B cell (primary cell): ENCODE data around the gene NOP9. TPM values are rescaled to one million over a fixed set of nuclear protein-coding genes. Genes with fewer than 3 reads are reported as not detected.
"Not testable (repeated sequence)": the region's sequence is repeated elsewhere in the genome, so short reads cannot be mapped to it uniquely, and the experiment has no call there.

Experiments
- ATAC-seq: fragments of 200-7000 bp; cut with Tn5 transposase; one replicate; pipeline ENCODE4 v1.10.0; 2021; ENCODE audit warnings: low read depth, mild to moderate bottlenecking, moderate number of reproducible peaks, moderate library complexity
- CTCF ChIA-PET: fragments of 350-600 bp; sonication (Branson Sonifier 250); formaldehyde crosslinking; loops from one replicate; lab custom pipeline; 2021; ENCODE audit warnings: antibody characterized with exemption, inconsistent platforms; lab: Charles Lee
- POLR2A ChIA-PET: fragments of 350-600 bp; sonication (Branson Sonifier 250); formaldehyde crosslinking; loops from one replicate; lab custom pipeline; 2021; ENCODE audit warnings: antibody characterized with exemption; lab: Charles Lee
- DNase-seq: peaks from one replicate; pipeline ENCODE4 v3.0.0; 2013
- H2AFZ ChIP-seq: 2 replicates; pipeline ENCODE4 v1.6.1; 2012; ENCODE audit warnings: mild to moderate bottlenecking, low read depth, low read length; ENCODE audit not compliant: insufficient read depth, poor library complexity, severe bottlenecking
- H3K27ac ChIP-seq, 2 donors: 1 replicate in 1 of 2; 2 replicates in 1 of 2; pipeline ENCODE4 v1.5.1; 2012 to 2013; ENCODE audit warnings: low read length in 2 of 2, mild to moderate bottlenecking in 2 of 2, moderate library complexity in 1 of 2
- H3K27me3 ChIP-seq, 4 experiments: fragments of 200-600 bp in 1 of 4; sonication (generic) in 1 of 4; replicated peaks in 1 of 4; 1 replicate in 2 of 4; 2 replicates in 2 of 4; pipeline versions ENCODE4 v1.6.1 to v1.7.0; 2013 to 2016; ENCODE audit warnings: low read length in 3 of 4, mild to moderate bottlenecking in 2 of 4, mixed read lengths in 1 of 4, moderate library complexity in 1 of 4; ENCODE audit not compliant: insufficient read depth in 4 of 4, control insufficient read depth in 3 of 4; ENCODE audit errors: control extremely low read depth in 1 of 4
- H3K36me3 ChIP-seq, 2 experiments: replicated peaks in 1 of 2; 1 replicate in 1 of 2; 2 replicates in 1 of 2; pipeline versions ENCODE4 v1.6.1 to v1.7.1; 2013; ENCODE audit warnings: low read length in 1 of 2; ENCODE audit not compliant: insufficient read depth in 2 of 2, control insufficient read depth in 1 of 2; ENCODE audit errors: control extremely low read depth in 1 of 2, extremely low read depth in 1 of 2
- H3K4me1 ChIP-seq, 2 donors: fragments of 200-600 bp in 1 of 2; sonication (generic) in 1 of 2; 1 replicate in 1 of 2; 2 replicates in 1 of 2; pipeline versions ENCODE4 v1.5.1 to v1.6.1; 2013 to 2017; ENCODE audit warnings: low read length in 2 of 2; ENCODE audit not compliant: control insufficient read depth in 2 of 2, insufficient read depth in 2 of 2
- H3K4me2 ChIP-seq: replicated peaks from 2 replicates; pipeline ENCODE3; 2012; ENCODE audit warnings: mild to moderate bottlenecking, low read depth, low read length; ENCODE audit not compliant: poor library complexity, severe bottlenecking
- H3K4me3 ChIP-seq, 5 experiments: fragments of 200-600 bp in 1 of 5; sonication (generic) in 1 of 5; 1 replicate in 3 of 5; 2 replicates in 2 of 5; pipeline versions ENCODE4 v1.5.1 to v1.7.0; 2011 to 2016; ENCODE audit warnings: low read length in 4 of 5, mild to moderate bottlenecking in 4 of 5, low read depth in 2 of 5, control low read depth in 1 of 5, moderate library complexity in 1 of 5; ENCODE audit not compliant: insufficient read depth in 1 of 5; ENCODE audit errors: control extremely low read depth in 1 of 5, extremely low read depth in 1 of 5
- H3K79me2 ChIP-seq: fragments of 200-600 bp; sonication (generic); one replicate; pipeline ENCODE4 v1.6.0; 2016; ENCODE audit warnings: low read length; ENCODE audit not compliant: control insufficient read depth, insufficient read depth
- H3K9ac ChIP-seq: fragments of 200-600 bp; sonication (generic); 2 replicates; pipeline ENCODE4 v1.6.1; 2017; ENCODE audit warnings: mild to moderate bottlenecking, low read length, moderate library complexity
- H3K9me3 ChIP-seq, 3 donors: one replicate each; pipeline versions ENCODE4 v1.6.1 to v1.7.1; 2013; ENCODE audit warnings: low read length in 2 of 3; ENCODE audit not compliant: control insufficient read depth in 2 of 3, insufficient read depth in 1 of 3; ENCODE audit errors: control extremely low read depth in 1 of 3
- H4K20me1 ChIP-seq: 2 replicates; pipeline ENCODE4 v1.6.0; 2012; ENCODE audit warnings: mild to moderate bottlenecking, low read length; ENCODE audit not compliant: insufficient read depth, control insufficient read depth, poor library complexity, severe bottlenecking
- H3K27ac Mint-ChIP-seq: one replicate; pipeline ENCODE4 v1.8.0; 2021; ENCODE audit warnings: mixed read lengths
- H3K27me3 Mint-ChIP-seq: one replicate; pipeline ENCODE4 v1.8.0; 2021; ENCODE audit warnings: mixed read lengths
- H3K4me1 Mint-ChIP-seq: one replicate; pipeline ENCODE4 v1.8.0; 2021; ENCODE audit warnings: mixed read lengths
- H3K4me3 Mint-ChIP-seq: one replicate; pipeline ENCODE4 v1.8.0; 2021; ENCODE audit warnings: mixed read lengths
- H3K9me3 Mint-ChIP-seq: one replicate; pipeline ENCODE4 v1.8.0; 2022; ENCODE audit warnings: mixed read lengths; ENCODE audit not compliant: insufficient read depth
- EZH2 ChIP-seq: IDR thresholded peaks from 2 replicates; pipeline ENCODE4 v1.6.1; 2012; ENCODE audit warnings: borderline replicate concordance, low read depth, mild to moderate bottlenecking, moderate library complexity, low read length; ENCODE audit not compliant: insufficient read depth, poor library complexity, severe bottlenecking
- WGBS: methylation state at CpG from one replicate; pipeline ENCODE4 v1.1.5; 2013; ENCODE audit warnings: missing lambda C conversion rate; ENCODE audit not compliant: insufficient coverage; 5-methylcytosine and 5-hydroxymethylcytosine counted together
- intact Hi-C: fragments of 100-400 bp; cut with micrococcal nuclease; formaldehyde crosslinking; loops from one replicate; pipeline ENCODE4 v1.10.0; 2022
- polyA plus RNA-seq: library from polyadenylated mRNA; depleted of rRNA; stranded (reverse); fragments of >200 nt; gene quantifications from 2 replicates; pipeline ENCODE4 v1.2.3, GENCODE V29; 2012
- total RNA-seq, 2 donors: library from RNA; stranded (reverse); fragments of 120-200 nt in 1 of 2; gene quantifications; 1 replicate in 1 of 2; 2 replicates in 1 of 2; pipeline versions ENCODE4 v1.2.3 to v1.2.4, GENCODE V29; 2013 to 2022
- TF ChIP-seq, protein P1 (sequence below): fragments of 200-600 bp; IDR thresholded peaks from one replicate; pipeline ENCODE4 v1.8.0; 2022; ENCODE audit warnings: antibody characterized with exemption, mild to moderate bottlenecking

NOP9 gene
- total and polyA plus RNA-seq, 2 donors (not counting 1 experiment from before 2014, with no cell fraction given) = 9.7 to 22.6 TPM

DNA sequence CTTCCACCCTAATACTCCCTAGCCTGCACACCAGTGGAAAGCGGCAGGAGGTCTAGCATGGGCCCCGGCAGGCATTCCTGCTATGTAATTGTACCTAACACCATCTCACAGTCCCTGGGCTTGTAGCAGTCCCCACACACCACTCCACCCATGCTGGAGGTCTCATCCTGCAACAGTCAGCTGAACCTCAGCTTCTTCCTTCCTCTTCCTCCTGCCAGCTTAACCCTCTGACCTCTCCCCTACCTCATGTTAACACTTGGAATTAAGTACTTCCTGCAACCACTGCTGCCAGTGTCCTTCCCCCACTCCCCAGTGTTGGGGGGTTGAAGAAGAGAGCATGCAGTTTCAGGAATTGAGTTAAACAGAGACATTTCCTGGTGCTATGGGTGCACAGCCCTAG lies 27.7 kb downstream of the NOP9 start:
- 77% methylated on average over 2 of the region's 2 CpGs for WGBS
- H3K4me3 Mint-ChIP-seq = no peak overlapping the region
- intact Hi-C loops = no loop called here
- no peak for ATAC-seq
- H3K9me3 Mint-ChIP-seq = no peaks in the 10 kb centered on the region
- peaks cover 1% of the 10 kb centered on the region for H3K27me3 Mint-ChIP-seq
- Histone ChIP-seq H3K9me3 (peaks cover 0 to under 1% (median 0%) of the 10 kb centered on the region in 3 donors), H3K27ac (no peak overlapping the region), H4K20me1 (no peaks in the 10 kb centered on the region), H3K36me3 (no peaks in the 10 kb centered on the region), H3K4me3 (no peak overlapping the region), H3K9ac (no peak overlapping the region), H3K27me3 (peaks cover 0 to 6% (median under 1%) of the 10 kb centered on the region in 4 experiments), H3K4me2 (no peak overlapping the region), H3K79me2 (no peaks in the 10 kb centered on the region), H2AFZ (peak overlapping the region; percentile 16), H3K4me1 (peaks cover 12 to 17% of the 10 kb centered on the region in 2 donors)
- POLR2A ChIA-PET = no interaction called here
- no peak for TF ChIP-seq EZH2
- TF ChIP-seq, protein P1, sequence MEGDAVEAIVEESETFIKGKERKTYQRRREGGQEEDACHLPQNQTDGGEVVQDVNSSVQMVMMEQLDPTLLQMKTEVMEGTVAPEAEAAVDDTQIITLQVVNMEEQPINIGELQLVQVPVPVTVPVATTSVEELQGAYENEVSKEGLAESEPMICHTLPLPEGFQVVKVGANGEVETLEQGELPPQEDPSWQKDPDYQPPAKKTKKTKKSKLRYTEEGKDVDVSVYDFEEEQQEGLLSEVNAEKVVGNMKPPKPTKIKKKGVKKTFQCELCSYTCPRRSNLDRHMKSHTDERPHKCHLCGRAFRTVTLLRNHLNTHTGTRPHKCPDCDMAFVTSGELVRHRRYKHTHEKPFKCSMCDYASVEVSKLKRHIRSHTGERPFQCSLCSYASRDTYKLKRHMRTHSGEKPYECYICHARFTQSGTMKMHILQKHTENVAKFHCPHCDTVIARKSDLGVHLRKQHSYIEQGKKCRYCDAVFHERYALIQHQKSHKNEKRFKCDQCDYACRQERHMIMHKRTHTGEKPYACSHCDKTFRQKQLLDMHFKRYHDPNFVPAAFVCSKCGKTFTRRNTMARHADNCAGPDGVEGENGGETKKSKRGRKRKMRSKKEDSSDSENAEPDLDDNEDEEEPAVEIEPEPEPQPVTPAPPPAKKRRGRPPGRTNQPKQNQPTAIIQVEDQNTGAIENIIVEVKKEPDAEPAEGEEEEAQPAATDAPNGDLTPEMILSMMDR = no peak
- no peak for DNase-seq
- H3K27ac Mint-ChIP-seq = no peak overlapping the region
- H3K4me1 Mint-ChIP-seq = peaks cover 22% of the 10 kb centered on the region
- CTCF ChIA-PET = interaction anchor here (0.6 to 16.1 kb wide), 14 partner anchors 9 to 1533 kb away, joined by 3 to 650 read pairs (median 4); partner anchors contain the start of genes CBLN3, CIDEB, KHNYN and LTB4R

DNA sequence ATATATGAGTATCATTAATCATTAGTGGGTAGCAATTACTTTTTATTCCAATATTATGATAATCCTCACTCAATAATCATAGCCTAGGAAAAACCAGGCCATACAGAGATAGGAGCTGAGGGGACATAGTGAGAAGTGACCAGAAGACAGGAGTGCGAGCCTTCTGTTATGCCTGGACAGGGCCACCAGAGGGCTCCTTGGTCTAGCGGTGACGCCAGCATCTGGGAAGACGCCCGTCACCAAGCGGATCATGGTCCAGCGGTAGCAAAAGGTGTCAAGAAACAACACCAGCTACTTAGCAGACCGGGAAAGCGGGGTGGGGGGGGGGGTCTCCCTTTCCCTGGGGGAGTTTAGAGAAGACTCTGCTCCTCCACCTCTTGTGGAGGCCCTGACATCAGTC lies 28.3 kb downstream of the NOP9 start:
- POLR2A ChIA-PET, H3K79me2 ChIP-seq, H3K4me3 Mint-ChIP-seq, H3K4me2 ChIP-seq, H3K27ac Mint-ChIP-seq, H2AFZ ChIP-seq, H3K9me3 ChIP-seq, DNase-seq, ATAC-seq, H3K27ac ChIP-seq, H3K27me3 Mint-ChIP-seq, H3K9me3 Mint-ChIP-seq, H3K36me3 ChIP-seq, H4K20me1 ChIP-seq, H3K4me3 ChIP-seq, H3K9ac ChIP-seq: not testable (repeated sequence)
- H3K4me1 Mint-ChIP-seq = peaks cover 26% of the 10 kb centered on the region
- intact Hi-C loops = loop anchor here (1.0 kb wide), 1 partner anchor 103 kb away; no protein-coding TSS in a partner anchor
- 0% methylated on average over 1 of the region's 9 CpGs for WGBS
- Histone ChIP-seq H3K27me3 (peaks cover 0 to 11% (median 3%) of the 10 kb centered on the region in 4 experiments), H3K4me1 (peaks cover 18 to 23% of the 10 kb centered on the region in 2 donors)
- CTCF ChIA-PET = interaction anchor here (1.0 to 16.1 kb wide), 10 partner anchors 12 to 346 kb away, joined by 3 to 650 read pairs (median 6); partner anchors contain the start of genes CBLN3, CIDEB, KHNYN and LTB4R
- TF ChIP-seq, protein P1 = peak; percentile 60
